Skeletal muscle satellite cell (primary cell): ENCODE data around the gene RHBDD1. TPM values are rescaled to one million over a fixed set of nuclear protein-coding genes. Genes with fewer than 3 reads are reported as not detected.

Experiments
- small RNA-seq: library from RNA; depleted of rRNA; stranded (forward); fragments of <200 nt; gene quantifications from one replicate; pipeline ENCODE3, GENCODE V24; 2012

Gene RHBDD1

Small RNA genes lying within 50 kb of the gene (small RNA-seq; reads per million reads assigned to genes)
- not detected for gene RF00554
